ENCODE results near the gene HBS1L.

HBS1L gene

DNA sequence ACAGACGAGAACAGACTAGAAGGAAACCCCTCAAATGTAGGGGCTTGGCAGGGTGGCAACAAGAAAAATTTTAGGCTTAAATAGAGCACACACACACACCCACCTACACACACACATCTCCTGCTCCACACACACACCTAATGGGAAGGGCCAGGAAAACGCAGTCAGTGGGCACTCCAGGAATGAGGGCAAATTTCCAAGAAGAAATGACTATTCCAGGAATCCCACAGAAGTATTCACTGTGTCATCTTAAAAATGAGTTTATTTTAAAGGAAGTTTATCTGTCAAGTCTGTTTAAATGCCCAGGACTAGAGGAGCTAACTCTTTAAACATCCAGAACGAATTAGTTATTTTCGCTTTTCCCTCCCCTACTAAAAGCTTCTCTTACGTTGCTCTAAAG lies 117.7 kb downstream of the HBS1L start:
- ChIA-PET POLR2A (ENCODE audit: low non-redundant PET) (no interaction called here), CTCF (no interaction called here)
- no peak overlapping the region for H3K27ac ChIP-seq
- peak; percentile 13 for DNase-seq (ENCODE audit: low spot score)
- TF ChIP-seq, protein P1, sequence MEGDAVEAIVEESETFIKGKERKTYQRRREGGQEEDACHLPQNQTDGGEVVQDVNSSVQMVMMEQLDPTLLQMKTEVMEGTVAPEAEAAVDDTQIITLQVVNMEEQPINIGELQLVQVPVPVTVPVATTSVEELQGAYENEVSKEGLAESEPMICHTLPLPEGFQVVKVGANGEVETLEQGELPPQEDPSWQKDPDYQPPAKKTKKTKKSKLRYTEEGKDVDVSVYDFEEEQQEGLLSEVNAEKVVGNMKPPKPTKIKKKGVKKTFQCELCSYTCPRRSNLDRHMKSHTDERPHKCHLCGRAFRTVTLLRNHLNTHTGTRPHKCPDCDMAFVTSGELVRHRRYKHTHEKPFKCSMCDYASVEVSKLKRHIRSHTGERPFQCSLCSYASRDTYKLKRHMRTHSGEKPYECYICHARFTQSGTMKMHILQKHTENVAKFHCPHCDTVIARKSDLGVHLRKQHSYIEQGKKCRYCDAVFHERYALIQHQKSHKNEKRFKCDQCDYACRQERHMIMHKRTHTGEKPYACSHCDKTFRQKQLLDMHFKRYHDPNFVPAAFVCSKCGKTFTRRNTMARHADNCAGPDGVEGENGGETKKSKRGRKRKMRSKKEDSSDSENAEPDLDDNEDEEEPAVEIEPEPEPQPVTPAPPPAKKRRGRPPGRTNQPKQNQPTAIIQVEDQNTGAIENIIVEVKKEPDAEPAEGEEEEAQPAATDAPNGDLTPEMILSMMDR (conservative IDR thresholded peaks at IDR 0.05; ENCODE audit: low read depth), result no peak

DNA sequence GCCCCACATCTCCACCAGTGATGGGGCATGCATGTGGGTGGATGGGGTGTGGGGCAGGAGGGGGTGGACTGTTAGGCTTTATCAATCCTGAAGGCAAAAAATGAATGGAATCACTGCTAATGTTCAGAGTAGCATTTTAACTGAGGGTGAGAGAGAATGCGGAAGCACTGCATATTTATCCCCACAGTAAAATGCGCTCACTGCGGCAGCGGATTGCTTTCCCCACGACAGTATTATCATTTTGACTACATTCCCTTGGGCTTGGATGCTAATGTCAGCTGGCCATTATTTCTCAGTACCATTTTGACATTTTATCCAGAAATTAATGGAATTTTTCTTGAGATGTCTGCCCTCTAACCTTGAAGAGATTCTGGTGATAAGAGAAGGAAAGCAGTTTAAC lies 118.1 kb downstream of the HBS1L start:
- POLR2A ChIA-PET (ENCODE audit: low non-redundant PET), result no interaction called here
- no peak for DNase-seq (ENCODE audit: low spot score)
- TF ChIP-seq, protein P1 (conservative IDR thresholded peaks at IDR 0.05; ENCODE audit: low read depth), result no peak
- H3K27ac ChIP-seq, result no peak overlapping the region
- CTCF ChIA-PET, result no interaction called here

DNA sequence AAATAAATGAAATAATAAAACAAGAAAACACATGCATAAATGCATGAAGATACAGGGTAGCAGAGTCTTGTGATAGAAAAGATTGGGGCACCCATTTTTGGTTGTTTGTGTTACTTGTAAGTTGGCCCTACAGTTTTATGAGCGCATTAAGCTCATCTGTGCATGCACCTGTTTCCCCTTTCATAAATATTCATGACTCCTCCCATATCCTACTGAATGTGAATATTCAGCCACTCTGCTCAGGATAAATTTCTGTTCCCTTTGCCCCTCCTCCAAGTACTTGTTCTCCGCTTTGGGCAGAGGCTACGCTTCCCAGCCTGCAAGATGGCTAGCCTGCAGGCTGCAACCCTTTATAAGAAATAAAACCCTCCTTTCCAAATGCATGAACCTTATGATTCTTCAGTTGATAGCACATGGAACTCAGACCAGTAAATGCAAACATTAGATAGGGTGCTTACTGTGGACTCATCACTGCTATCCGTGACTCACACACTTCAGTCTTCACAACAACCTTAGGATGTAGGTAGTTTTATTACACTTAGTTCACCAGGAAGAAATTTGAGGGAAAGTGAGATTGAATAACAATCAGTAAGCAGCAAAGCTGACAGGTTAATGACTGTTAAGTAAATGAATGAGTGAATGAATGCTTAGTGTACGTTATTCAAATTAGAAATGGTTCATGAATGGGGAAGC lies 119.7 kb downstream of the HBS1L start:
- no peak overlapping the region for H3K27ac ChIP-seq
- POLR2A ChIA-PET (ENCODE audit: low non-redundant PET), result no interaction called here
- TF ChIP-seq, protein P1 (conservative IDR thresholded peaks at IDR 0.05; ENCODE audit: low read depth), result no peak
- DNase-seq (ENCODE audit: low spot score), result no peak
- CTCF ChIA-PET, result no interaction called here

DNA sequence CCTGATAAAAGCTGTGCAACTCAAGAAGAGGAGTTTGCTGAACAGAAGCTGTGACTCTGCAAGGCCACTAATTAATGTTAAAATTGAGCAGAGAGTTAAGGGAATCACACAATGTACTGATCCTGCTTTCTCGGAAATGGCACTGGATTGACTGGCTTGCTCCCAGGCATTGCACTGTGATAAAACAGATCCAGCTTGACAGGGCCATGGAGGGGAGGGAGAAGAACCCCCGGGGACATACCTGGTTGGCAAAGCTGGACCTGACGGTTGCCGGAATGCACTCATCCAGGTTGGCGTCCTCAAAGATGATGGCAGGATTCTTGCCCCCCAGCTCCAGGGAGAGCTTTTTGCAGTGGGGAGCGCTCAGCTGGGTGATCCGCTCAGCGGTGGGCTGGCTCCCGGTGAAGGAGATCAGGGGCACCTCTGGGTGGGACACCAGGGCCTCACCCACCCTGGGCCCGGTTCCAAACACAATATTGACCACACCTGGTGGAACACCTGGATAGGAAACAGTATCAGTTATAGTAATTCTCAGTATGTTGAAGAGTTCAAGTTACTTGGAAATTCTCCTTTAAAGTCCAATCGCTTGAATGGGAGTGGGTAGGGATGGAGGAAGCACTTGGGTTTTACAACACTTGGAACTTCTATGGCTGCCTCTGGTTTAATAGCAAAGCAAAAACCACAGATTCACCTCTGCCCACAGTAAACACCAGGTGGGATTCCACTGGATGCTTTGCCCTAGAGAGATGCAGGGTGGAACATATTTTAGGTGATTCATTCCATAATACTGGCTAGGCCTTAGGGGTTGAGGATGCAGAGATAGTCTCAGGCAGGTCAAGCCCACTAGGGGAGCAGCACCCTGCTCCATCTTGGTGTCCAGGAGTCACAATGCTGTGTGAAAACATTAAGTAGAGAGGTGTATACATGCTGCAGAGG lies 121.8 kb downstream of the HBS1L start:
- ChIA-PET POLR2A (ENCODE audit: low non-redundant PET) (no interaction called here), CTCF (interaction anchor here (0.6 to 0.8 kb wide), 2 partner anchors 50 to 809 kb away, joined by 3 to 4 read pairs; no protein-coding TSS in a partner anchor)
- TF ChIP-seq, protein P1 (conservative IDR thresholded peaks at IDR 0.05; ENCODE audit: low read depth), result no peak
- DNase-seq (ENCODE audit: low spot score), result no peak
- no peak overlapping the region for H3K27ac ChIP-seq

DNA sequence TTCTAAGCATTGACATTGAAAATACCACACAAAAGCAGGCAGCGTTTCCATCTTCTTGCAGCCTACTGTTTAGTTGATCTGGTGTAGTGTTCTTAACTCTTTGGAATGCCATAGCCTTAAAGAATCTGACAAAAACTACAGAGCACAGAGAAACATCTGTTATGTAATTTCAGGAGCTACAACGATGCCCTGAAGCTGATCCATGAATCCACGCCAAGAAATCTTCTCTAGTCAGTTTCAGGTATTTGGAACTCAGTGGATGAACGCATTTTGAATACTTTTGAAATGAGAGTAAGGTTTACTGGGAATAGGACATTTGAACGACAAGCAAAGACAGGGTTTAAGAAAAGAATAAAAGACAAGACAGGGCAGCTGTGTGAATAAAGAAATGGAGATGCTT lies 122.5 kb downstream of the HBS1L start:
- DNase-seq (ENCODE audit: low spot score), result no peak
- CTCF ChIA-PET, result interaction anchor here (0.8 kb wide), 1 partner anchor 49 kb away, joined by 4 read pairs; no protein-coding TSS in a partner anchor
- TF ChIP-seq, protein P1 (conservative IDR thresholded peaks at IDR 0.05; ENCODE audit: low read depth), result no peak
- POLR2A ChIA-PET (ENCODE audit: low non-redundant PET), result no interaction called here
- no peak overlapping the region for H3K27ac ChIP-seq

DNA sequence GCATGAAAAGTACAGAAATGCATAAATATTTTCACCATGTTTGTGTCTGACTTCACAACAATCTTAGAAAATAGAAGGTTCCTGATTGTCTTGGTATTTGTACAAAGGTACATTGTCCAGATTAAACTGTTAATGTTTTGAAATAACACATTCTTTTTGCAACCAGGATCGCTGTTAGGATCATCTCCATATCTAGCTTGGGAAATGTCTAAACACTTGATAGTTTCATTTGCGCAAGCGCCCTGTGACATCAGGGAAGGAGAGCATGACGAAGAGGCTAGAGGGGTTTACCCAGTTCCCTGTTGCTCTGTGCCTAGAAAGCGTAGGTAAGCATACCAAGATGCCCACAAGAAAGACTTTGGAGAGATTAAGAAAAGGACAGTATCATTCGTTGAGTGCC lies 124.2 kb downstream of the HBS1L start:
- DNase-seq (ENCODE audit: low spot score), result no peak
- no peak overlapping the region for H3K27ac ChIP-seq
- CTCF ChIA-PET, result no interaction called here
- TF ChIP-seq, protein P1 (conservative IDR thresholded peaks at IDR 0.05; ENCODE audit: low read depth), result no peak
- POLR2A ChIA-PET (ENCODE audit: low non-redundant PET), result no interaction called here

Measured in RWPE1 (cell line).